SK-N-MC (cell line): Measurements from ENCODE around the gene NRXN3.

Source experiments
- EZH2 ChIP-seq: fragments of 200-600 bp; sonication (generic); IDR thresholded peaks from one replicate; pipeline ENCODE4 v1.6.1; 2017; ENCODE audit warnings: antibody characterized with exemption
- FOXP2 ChIP-seq: optimal IDR thresholded peaks from 2 replicates; pipeline ENCODE3; 2011; ENCODE audit warnings: mild to moderate bottlenecking, moderate library complexity; ENCODE audit not compliant: insufficient read depth; ENCODE audit errors: extremely low read length, control extremely low read depth
- POLR2AphosphoS5 ChIP-seq: IDR thresholded peaks from 2 replicates; pipeline ENCODE4 v1.6.1; 2012; ENCODE audit warnings: mild to moderate bottlenecking, low read depth, low read length, borderline replicate concordance

GRCh38 chr14:78469947-78470346 lies 299.8 kb downstream of the NRXN3 start:
- TF ChIP-seq POLR2AphosphoS5 = no peak
- no peak for TF ChIP-seq EZH2
- TF ChIP-seq FOXP2 = no peak
